HG03280 (cell line): ENCODE data around the gene BAIAP2L1.
"Not testable (repeated sequence)": the region's sequence is repeated elsewhere in the genome, so short reads cannot be mapped to it uniquely, and the experiment has no call there.

Experiments used
- ATAC-seq: cut with Tn5 transposase; IDR thresholded peaks from one replicate; pipeline ENCODE4 v1.9.1; 2021; ENCODE audit warnings: mild to moderate bottlenecking, moderate library complexity; ENCODE audit not compliant: unreplicated experiment

BAIAP2L1 gene

DNA sequence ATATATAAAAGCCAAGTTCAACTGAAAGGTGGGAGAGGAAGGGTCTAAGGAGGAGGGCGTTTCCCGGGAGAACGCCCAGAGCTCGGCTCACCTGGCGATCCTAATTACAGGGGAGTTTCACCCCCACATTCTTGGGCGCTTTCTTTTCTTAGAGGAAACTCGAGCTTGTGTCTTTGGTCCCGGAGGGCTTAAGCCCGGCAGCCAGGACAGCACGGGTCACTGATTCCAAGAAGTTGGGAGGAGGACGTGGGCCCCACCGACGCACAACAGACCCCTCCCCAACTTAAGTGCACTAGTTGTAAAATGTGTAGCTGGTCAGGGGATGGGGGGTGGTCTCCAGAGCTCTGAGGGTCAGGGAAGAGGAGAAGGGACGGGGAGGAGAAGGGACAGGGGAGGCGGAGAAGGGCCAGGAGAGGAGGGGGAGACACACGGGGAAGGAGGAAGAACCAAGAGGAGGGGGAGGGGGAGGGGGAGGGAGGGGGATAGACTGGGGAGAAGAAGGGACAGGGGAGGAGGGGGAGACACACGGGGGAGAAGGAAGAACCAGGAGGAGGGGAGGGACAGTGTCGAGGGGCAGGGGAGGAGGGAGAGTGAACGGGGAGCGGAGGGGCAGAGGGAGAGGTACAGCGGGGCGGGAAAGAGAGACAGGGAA is 874 bp downstream of the BAIAP2L1 start:
- ATAC-seq, result no peak

DNA sequence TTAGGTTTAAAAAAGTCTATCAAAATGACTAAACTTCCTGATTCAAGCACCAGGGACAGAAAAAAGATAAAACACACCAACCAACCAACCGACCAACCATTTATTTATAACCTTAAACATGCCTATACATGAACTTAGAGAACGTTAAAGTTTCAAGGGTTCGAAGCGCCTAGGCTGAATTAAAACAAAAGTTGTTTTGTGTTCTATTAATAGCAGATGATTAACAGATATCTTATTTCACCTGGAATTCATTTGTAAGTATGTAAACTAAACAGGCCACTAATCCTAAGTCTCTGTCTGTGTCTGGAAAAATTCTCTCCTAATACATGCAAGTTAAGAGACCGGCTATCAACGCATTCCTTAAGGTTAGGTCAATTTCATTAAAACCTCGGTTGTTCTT is 1.4 kb downstream of the BAIAP2L1 start:
- ATAC-seq, result no peak

DNA sequence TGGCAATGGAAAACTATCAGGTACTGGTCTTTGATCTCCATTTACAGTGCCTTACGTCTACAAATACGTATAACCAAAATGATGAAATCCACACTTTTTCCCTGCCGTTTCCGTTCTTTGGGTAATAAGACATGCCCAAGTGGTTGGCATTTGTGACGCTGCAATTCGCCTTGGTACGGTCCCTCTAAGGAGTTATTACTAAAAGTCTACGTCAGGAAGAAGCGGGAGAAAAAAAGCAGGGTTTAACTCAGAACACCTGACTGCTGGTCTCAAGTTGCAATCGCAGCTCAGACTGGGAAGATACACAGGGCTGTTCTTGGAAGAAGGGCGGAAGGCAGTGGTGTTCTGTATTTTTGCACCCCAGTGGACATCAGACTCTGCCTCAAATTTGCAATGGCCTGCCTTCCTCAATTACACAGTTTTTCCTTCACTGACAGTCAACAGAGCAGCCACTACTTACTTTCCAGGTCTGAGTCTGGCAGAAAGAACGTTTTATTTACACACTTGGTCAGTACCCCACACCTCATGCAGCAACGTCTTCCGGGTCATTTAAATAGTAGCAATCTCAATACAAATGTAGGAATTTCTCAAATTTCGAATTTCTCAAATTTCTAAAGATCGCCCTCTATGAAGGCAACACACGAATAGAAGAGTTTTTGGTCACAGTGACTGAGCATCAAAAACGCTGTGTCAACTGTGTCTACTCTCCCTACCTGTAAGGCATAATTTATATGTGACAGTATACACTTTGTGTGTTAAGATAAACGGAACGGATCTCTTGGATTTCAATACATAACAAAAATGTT is 2.1 kb downstream of the BAIAP2L1 start:
- no peak for ATAC-seq

DNA sequence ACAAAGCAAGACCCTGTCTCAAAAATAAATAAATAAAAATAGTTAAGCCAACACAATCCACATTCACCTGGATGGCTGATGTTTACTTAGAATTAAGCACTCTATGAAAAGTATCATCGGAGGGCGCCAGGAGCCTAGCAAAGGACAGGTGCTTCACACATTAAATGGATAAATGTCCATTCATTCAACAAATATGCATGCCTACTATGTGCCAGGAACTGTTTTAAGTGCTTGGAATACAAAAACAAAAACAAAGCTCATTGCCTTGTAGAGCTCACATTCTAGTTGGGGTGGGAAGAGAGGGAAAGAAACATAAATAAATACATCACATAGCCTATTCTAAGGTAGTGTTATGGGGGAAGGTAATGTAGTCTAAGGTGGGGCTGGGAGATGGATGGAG is 4.1 kb downstream of the BAIAP2L1 start:
- ATAC-seq, result no peak

DNA sequence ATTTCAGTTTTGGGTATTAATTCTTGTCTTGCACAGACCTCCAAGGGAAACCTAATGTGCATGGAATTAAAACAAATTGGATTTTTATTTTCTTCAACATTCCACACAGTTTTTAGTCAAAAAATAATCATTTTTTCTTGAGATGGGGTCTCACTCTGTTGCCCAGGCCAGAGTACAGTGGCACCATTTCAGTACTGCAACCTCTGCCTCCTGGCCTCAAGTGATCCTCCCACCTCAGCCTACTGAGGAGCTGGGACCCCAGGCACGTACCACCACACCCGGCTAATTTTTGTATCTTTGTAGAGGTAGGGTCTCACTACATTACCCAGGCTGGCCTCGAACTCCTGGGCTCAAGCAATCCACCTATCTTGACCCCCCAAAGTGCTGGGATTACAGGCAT is 4.9 kb downstream of the BAIAP2L1 start:
- ATAC-seq, result no peak

DNA sequence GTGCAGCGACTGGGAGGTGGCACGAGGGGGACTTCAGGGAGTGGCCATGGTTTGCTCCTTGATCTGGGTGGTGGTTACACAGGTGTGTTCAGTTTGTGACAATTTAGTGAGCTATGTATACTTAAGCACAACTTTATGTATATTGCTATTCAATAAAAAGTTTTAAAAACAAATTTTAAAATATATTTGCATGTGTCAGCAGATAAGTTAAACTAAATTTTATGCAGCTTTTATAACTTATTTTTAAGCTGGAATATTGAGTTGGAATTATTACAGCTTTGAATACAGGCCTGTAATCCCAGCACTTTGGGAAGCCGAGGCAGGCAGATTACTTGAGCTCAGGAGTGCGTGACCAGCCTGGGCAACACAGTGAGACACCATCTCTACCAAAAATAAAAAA is 5.4 kb downstream of the BAIAP2L1 start:
- ATAC-seq, result no peak

DNA sequence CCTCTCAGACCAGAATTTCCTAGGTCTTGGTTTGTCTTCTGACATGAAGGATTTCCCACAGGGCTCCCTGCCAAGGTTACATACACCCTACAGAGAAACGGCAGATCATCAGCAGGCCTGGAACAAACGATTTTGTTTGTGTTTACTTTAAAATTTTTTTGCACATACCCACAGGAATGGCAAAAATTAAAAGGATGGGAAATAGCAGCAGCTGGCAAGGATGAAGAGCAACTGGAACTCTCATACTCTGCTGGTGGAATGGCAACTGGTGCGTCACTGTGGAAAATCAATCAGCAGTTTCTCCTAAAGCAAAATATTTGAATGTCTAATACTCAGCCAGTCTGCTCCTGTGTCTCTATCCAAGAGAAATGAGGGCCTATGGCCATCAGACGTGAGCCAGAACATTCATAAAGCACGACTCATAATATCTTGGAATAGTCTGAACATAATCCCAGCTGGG is 6.5 kb downstream of the BAIAP2L1 start:
- ATAC-seq, result no peak

DNA sequence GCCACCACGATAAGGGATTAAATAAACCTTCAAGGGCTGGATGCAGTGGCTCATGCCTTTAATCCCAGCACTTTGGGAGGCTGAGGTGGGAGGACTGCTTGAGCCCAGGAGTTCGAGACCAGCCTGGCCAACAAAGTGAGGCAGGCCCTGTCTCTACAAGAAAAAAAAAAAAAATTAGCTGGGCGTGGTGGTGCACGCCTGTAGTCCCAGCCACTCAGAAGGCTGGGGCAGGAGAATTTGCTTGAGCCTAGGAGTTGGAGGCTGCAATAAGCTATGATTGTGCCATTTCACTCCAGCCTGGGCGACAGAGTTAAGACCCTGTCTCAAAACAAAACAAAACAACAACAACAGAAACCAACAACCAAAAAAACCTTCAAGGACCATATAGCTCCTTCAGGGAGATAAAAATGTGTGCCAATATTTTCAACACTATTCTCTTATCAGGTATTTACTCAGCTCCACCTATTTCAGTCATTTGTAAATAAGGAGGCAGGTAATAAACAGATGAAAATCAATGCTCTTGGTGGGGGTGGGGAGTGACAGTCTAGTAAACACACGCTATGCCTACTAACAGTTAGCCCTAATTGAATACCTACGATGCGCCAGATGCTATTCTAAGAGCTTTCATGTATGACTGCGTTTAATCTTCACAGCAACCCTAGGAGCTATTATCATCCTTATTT is 13.2 kb downstream of the BAIAP2L1 start:
- no peak for ATAC-seq

DNA sequence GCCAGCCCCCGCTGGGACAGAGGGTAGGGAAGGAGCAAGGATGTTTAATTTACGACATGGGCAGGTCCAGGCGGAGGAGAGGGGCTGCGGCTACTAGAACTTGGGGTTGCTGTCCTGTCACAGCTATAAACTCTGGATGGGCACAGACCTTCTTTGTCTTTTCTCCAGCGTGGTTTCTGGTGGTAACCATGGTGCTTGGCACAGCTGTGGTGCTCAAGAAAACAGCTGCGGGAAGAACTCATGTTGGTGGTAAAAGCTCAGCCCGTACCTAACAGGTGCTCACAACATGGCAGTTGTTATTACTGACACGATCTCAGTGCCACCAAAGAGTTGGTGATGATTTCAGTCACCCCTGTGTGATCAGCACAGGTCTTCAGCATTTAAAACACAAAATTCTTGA is 13.8 kb downstream of the BAIAP2L1 start:
- no peak for ATAC-seq

DNA sequence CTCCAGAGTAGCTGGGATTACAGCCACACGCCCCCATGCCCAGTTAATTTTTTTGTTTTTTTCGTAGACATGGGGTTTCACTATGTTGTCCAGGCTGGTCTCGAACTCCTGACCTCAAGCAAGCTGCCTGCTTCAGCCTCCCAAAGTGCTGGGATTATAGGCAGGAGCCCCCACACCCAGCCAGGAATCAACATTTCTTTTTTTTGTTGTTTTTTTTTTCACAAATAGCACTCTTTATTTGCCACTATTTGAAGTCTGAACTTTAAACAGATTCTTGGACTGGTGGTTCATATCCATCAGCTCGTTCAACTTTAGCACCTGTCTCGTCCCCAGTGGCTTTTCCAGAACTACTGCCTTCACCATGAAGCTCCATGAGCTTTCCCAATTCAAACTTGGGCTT is 15.4 kb downstream of the BAIAP2L1 start:
- ATAC-seq, result not testable (repeated sequence)

DNA sequence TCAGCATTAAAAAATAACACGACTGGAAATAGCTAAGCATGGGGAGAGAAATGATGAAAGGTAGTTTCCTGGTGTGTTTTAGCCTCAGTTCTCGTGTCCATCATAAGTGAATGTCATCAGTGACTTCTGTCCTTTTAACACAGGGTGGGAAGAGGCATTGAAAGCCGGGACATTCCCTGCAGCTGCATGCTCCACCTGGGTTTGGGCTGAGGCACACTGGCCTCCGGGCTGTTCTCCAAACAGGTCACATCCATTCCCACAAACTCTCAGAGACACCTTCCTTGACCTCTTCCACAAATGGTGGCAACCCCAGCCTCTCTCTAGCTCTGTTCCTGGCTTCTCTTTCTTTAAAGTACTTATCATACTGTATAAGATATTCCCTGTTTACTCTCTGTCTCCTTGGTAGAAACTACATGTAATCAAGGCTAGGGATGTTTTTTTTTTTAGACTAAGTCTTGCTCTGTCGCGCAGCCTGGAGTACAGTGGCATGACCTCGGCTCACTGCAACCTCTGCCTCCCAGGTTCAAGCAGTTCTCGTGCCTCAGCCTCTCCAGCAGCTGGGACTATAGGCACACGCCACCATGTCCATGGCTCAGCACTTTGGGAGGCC is 22.6 kb downstream of the BAIAP2L1 start:
- no peak for ATAC-seq

DNA sequence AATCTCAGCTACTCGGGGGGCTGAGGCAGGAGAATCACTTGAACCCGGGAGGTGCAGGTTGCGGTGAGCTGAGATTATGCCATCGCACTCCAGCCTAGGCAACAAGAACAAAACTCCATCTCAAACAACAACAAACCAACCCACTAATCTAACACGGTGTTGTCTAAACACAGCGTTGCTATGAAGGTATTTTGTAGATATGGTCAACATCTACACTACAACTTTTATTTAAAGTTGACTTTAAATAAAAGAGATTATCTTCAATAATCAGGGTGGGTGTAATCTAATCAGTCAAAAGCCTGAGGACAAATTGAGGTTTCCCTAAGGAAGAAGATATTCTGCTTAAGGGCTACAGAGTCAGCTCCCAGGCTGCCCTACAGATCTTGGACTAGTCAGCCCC is 24.2 kb downstream of the BAIAP2L1 start:
- ATAC-seq, result no peak

DNA sequence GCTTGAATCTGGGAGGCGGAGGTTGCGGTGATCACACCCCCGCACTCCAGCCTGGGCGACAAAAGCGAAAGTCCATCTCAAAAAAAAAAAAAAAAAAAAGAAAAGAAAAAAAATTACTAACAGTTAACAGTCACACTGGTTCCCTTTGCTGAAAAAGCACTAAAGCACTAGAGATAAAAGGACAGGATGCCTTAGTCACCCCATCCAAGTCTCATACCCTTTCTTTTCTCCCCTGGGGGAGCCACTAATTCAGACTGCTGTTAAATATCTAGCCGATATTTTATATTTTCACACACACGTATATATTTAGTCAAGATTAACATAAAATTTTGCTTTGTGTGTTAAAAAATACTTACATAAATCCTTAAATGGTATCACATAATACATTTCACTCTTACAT is 25.2 kb downstream of the BAIAP2L1 start:
- no peak for ATAC-seq

DNA sequence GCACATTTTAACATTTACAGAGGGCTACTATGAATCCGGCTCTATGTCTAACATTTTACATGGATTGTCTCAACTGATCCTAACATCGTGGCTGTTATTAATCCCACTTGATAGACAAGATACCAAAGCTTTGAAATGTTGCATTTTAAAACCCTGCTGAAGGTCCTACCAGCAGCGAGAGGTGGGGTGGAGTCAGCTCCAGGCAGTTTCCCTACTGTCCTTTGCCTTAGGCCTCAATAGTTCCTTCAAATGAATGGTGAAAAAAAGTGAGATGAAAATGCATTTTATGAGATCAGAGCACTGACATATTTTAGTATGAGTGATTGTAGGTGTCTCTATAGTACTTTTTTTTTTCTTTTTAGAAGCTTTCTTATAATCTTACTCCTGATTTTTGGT is 26.6 kb downstream of the BAIAP2L1 start:
- ATAC-seq, result no peak

DNA sequence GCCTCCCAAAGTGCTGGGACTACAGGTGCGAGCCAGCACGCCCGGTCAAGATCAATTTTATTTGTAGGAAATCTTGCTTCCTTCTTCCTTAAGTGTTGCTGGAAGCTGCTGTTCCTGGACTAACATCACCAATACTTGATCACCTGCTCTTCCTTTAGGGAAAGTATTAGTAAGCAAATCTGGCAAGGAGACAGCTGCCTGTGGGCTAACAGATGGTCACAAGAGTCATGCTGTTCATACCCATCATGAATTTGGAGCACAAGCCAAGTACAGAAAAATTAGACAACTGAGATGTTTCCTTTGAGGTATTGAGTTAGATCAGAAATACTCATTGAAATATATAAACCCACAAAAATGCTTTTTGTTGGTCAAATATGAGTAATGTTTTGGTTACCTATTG is 27.9 kb downstream of the BAIAP2L1 start:
- no peak for ATAC-seq

DNA sequence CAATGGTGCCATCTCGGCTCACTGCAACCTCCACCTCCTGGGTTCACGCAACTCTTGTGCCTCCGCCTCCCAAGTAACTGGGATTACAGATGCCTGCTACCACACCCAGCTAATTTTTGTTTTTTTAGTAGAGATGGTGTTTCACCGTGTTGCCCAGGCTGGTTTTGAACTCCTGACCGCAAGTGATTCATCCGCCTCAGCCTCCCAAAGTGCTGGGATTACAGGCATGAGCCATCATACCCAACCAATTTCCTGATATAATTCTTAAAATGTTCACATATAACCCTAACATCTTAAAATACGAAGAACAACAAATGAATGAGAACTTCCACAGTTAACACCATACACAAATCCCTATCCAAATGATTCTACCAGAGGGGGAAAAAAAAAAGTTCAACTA is 31.2 kb downstream of the BAIAP2L1 start:
- no peak for ATAC-seq

DNA sequence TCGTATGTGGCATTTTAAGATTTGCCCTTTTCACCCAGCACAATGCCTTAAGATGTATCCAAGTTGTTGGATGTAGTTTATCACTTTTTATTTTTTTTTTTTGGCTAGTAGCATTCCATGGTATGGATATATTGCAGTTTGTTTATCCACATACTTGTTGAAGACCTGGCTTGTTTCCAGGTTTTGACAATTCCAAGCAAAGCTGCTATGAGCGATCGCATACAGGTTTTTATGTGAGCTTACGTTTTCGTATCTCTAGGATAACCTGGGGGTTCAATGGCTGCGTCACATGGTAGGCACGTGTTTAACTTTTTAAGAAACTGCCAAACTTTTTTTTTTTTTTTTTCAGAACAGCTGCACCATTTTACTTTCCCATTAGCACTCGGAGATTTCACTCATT is 32.2 kb downstream of the BAIAP2L1 start:
- ATAC-seq, result no peak

DNA sequence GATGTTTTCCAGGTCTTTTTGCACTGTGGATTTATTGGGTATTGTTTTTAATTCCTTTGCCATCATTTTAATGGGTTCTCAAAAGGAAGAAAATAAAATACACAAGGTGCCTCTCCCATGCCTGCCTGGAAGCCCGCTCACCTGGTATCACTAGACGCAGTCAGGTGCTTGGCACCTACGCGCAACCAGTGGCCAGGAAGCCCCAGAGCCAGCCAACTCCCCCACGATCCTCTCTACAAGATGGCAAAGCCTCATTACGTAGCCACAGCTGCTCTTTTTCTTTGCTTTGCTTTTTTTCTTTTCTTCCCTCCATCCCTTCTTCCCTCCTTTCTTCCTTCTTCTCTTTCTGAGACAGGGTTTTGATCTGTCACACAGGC is 34.3 kb downstream of the BAIAP2L1 start:
- no peak for ATAC-seq

DNA sequence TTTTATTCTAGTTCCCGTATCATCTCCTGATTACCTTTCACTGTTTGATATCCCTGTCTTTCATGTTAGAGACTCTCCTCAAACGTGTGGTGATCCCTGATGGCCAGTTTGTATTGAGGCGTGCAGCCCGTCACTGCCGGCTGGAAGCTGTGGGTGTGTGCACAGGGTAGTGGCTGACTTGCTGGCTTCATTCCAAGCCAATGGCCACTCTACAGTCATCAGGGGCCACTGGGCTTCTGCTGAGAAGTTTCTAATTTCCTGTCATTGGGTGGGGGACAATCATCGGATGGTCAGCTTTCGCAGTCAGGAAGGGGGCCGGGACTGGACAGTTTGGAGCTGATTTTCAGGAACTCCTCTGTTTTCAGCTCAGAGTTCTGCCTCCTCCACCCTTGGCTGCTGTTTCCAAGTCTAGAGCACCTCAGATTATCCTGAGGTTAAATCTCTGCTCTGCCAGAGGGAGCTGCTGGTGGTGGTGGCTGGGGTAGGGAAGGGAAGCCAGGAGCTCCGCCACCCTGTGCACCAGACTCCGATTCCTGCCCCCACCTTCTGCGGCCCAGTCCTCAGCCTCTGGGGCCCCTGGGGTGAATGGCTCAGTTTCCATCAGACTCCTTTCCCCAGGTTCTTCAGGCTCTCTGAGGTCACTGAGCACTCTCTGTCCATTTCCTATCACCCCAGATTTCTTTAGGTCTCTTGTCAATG is 34.9 kb downstream of the BAIAP2L1 start:
- no peak for ATAC-seq

DNA sequence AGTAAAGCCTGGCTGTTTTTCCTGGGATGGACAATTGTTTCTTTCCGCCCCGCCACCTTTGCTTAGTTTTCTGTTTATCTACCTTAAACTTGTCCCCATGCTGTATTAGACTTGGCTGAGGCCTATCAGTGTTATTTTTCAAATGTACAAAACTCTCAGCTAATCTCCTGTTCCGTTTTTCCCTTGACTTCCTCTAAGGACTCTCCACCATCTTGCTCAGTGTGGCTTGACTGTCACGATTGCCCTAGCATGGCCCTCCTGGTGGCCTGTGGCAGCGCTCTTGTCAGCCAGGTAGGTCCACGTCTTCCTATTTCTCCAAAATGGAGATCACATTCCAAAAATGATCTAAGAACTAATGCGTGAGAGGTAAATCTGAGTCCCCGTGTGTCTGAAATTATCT is 36.7 kb downstream of the BAIAP2L1 start:
- no peak for ATAC-seq

DNA sequence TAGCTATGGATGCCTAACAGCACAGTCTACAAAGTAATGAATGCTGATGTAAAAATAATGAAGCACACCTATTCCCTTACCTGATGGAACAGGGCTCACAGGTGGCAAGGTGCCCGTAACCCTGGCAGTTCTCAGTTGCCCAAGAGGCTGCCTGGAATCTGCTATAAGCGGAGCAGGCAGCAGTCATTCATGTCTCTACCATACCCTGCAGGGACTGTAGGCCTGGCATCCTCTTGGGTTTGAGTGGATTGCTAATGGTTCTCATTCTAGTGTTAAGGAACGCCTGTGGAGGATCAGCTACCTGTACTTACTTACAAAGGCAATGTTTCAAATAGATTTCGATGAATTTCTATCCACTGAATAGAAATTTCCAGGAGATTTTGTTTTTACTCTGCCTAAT is 38.4 kb downstream of the BAIAP2L1 start:
- no peak for ATAC-seq
